ENCODE data around the gene PKHD1.

PKHD1 gene

GRCh38 chr6:51737580-51738360 is 349.6 kb downstream of the PKHD1 start:
- no peak for TF ChIP-seq CTCF (IDR thresholded peaks at IDR 0.05)

- TF ChIP-seq CTCF (IDR thresholded peaks at IDR 0.05) = no peak
Measured at GRCh38 chr6:51725155-51725554, 362.3 kb downstream of the PKHD1 start.

- TF ChIP-seq CTCF (IDR thresholded peaks at IDR 0.05) = no peak
Measured at GRCh38 chr6:51720327-51720726, 367.1 kb downstream of the PKHD1 start.

GRCh38 chr6:51719297-51719696 is 368.1 kb downstream of the PKHD1 start:
- TF ChIP-seq CTCF (IDR thresholded peaks at IDR 0.05) = no peak

- TF ChIP-seq CTCF (IDR thresholded peaks at IDR 0.05) = no peak
Measured at GRCh38 chr6:51718533-51718932, 368.9 kb downstream of the PKHD1 start.

- no peak for TF ChIP-seq CTCF (IDR thresholded peaks at IDR 0.05)
Measured at GRCh38 chr6:51717477-51717876, 369.9 kb downstream of the PKHD1 start.

- no peak for TF ChIP-seq CTCF (IDR thresholded peaks at IDR 0.05)
Measured at GRCh38 chr6:51711876-51712275, 375.5 kb downstream of the PKHD1 start.

- no peak for TF ChIP-seq CTCF (IDR thresholded peaks at IDR 0.05)
Measured at GRCh38 chr6:51706086-51706485, 381.3 kb downstream of the PKHD1 start.

Data from LNCAP (cell line).